ENCODE results near the gene ETV3. TPM values are rescaled to one million over a fixed set of nuclear protein-coding genes. Genes with fewer than 3 reads are reported as not detected.

Gene ETV3
- total RNA-seq, 1 experiment from 2014 or later: 25.8 TPM

DNA sequence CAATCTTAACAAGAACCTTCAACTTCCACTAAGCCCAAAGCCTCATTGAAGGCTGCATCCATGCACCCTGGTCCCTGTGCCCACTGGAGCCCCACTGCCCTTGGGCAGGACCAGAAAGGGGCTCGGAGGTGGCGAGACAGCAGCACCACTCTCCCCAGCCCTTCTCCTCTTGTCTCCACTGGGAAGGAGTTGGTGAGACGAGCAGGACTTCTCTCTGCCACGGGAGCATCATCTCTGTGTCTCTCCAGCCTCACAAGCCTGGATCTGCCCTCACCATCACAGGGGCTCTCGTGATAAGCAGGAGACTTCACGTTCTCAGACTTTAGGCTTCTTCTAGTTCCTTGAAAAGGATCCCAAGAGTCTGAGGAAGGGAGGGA, 31.4 kb downstream of the ETV3 start:
- intact Hi-C loops (cut with micrococcal nuclease; ENCODE audit: unreplicated experiment): no loop called here
- no peaks in the 10 kb centered on the region for H3K9me3 Mint-ChIP-seq (ENCODE audit: unreplicated experiment)
- Histone ChIP-seq H3K36me3 (ENCODE audit: control insufficient read depth, insufficient read depth, low read length) (no peaks in the 10 kb centered on the region), H3K4me3 (ENCODE audit: low read depth, low read length) (no peak overlapping the region), H3K9me3 (no peaks in the 10 kb centered on the region), H3K27me3 (replicated peaks; ENCODE audit: control insufficient read depth, insufficient read depth, low read length) (no peaks in the 10 kb centered on the region; the same call in 1 of the 2 replicates), H3K4me1 (no peaks in the 10 kb centered on the region)
- TF ChIP-seq, protein P1, sequence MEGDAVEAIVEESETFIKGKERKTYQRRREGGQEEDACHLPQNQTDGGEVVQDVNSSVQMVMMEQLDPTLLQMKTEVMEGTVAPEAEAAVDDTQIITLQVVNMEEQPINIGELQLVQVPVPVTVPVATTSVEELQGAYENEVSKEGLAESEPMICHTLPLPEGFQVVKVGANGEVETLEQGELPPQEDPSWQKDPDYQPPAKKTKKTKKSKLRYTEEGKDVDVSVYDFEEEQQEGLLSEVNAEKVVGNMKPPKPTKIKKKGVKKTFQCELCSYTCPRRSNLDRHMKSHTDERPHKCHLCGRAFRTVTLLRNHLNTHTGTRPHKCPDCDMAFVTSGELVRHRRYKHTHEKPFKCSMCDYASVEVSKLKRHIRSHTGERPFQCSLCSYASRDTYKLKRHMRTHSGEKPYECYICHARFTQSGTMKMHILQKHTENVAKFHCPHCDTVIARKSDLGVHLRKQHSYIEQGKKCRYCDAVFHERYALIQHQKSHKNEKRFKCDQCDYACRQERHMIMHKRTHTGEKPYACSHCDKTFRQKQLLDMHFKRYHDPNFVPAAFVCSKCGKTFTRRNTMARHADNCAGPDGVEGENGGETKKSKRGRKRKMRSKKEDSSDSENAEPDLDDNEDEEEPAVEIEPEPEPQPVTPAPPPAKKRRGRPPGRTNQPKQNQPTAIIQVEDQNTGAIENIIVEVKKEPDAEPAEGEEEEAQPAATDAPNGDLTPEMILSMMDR (IDR thresholded peaks at IDR 0.05; ENCODE audit: insufficient read depth in 1 of 2, low read depth in 1 of 2, low read length in 1 of 2, severe bottlenecking in 1 of 2, unreplicated experiment in 1 of 2): no peak
- H3K4me3 Mint-ChIP-seq (ENCODE audit: unreplicated experiment): no peak overlapping the region
- no peak overlapping the region for H3K27ac Mint-ChIP-seq (ENCODE audit: unreplicated experiment)
- no peaks in the 10 kb centered on the region for H3K36me3 Mint-ChIP-seq (ENCODE audit: insufficient read depth, unreplicated experiment)
- no TSS peak for BruUV-seq (replicated peaks)
- peaks cover 10% of the 10 kb centered on the region for H3K27me3 Mint-ChIP-seq (ENCODE audit: insufficient read depth, unreplicated experiment)
- ChIA-PET POLR2A (no interaction called here), CTCF (no interaction called here)
- no peak for DNase-seq
- peaks cover 12% of the 10 kb centered on the region for H3K4me1 Mint-ChIP-seq (ENCODE audit: low read depth, unreplicated experiment)

DNA sequence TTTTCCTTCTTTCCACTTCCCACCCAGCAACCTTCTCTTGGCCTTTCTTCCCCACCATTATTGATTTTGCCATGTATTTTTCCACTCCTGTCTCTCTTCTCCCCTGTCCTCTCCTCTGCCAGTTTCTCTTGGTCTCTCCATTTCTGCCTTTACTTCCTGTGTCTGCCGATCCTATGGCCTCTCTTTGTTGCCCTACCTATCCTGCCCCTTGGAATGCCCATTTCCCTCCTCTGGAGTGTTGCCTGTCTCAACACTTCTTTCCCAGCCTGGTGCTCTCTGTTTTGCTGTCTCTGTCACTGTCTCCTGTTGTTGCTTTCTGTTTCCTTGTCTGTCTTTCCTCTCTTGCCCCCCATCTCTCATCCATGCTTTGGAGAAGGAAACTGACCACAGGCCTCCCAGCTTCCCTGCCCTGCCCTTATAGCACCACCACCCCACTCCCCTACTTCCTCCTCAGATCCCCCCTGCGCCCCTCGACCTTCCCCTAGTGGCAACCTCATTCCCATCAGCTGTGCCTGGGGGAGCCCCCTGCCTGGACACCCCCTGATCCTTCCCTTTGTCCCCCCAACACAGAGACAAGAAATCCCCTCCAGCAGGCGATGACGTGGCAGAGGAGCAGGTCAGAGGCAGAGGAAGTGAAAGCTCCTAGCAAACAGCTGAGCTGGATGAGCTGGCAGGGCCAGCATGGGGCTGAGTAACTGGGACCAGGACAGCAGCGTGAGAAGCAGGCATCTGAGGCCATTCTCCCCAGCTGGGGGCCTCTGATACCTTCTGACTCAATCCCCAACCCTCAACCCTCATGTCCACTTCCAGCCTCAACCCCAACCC, 32.0 kb downstream of the ETV3 start:
- Histone ChIP-seq H3K36me3 (ENCODE audit: control insufficient read depth, insufficient read depth, low read length) (no peaks in the 10 kb centered on the region), H3K4me3 (ENCODE audit: low read depth, low read length) (no peak overlapping the region), H3K27me3 (replicated peaks; ENCODE audit: control insufficient read depth, insufficient read depth, low read length) (no peaks in the 10 kb centered on the region; the same call in 1 of the 2 replicates), H3K9me3 (no peaks in the 10 kb centered on the region), H3K4me1 (no peaks in the 10 kb centered on the region)
- BruUV-seq (replicated peaks): no TSS peak
- POLR2A ChIA-PET: no interaction called here
- Mint-ChIP-seq H3K9me3 (ENCODE audit: unreplicated experiment) (no peaks in the 10 kb centered on the region), H3K27ac (ENCODE audit: unreplicated experiment) (no peak overlapping the region), H3K36me3 (ENCODE audit: insufficient read depth, unreplicated experiment) (no peaks in the 10 kb centered on the region), H3K4me3 (ENCODE audit: unreplicated experiment) (no peak overlapping the region), H3K27me3 (ENCODE audit: insufficient read depth, unreplicated experiment) (peaks cover 10% of the 10 kb centered on the region), H3K4me1 (ENCODE audit: low read depth, unreplicated experiment) (peaks cover 7% of the 10 kb centered on the region)
- DNase-seq: no peak
- intact Hi-C loops (cut with micrococcal nuclease; ENCODE audit: unreplicated experiment): no loop called here
- TF ChIP-seq, protein P1 (IDR thresholded peaks at IDR 0.05; ENCODE audit: insufficient read depth in 1 of 2, low read depth in 1 of 2, low read length in 1 of 2, severe bottlenecking in 1 of 2, unreplicated experiment in 1 of 2): no peak
- CTCF ChIA-PET: no interaction called here

DNA sequence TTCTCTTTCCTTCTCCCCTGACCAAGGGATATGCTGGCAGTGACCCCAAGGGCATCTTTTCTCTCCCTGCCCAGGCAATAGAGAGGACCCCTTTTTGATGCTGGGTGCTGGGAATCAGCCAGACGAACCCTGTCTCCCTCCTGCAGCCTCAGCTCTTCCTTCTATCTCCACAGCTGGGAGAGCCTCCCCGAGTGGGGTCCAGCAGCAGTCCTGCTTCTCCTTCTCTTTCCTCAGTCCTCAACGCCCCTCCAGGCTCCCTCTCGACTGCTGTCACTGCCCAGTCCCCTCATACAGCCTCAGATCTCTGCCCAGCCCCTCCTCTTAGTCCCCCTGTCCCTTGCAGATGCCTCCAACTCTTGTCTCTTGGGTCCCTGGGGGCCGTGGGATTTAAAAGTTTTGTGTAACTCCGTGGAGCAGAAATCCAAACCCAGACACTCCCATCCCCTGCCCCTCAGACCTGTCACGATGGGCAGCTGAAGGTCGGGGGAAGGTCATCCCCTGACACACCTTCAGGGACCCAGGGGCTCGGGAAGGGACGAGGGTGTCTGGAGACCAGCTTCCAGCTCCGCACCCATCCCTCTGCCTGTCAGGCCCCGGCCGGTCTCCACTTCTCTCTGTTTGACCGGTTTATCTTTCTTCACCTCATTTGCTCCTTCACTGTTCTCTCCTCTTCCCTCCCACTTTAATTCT, 32.8 kb downstream of the ETV3 start:
- ChIA-PET CTCF (no interaction called here), POLR2A (no interaction called here)
- Mint-ChIP-seq H3K27me3 (ENCODE audit: insufficient read depth, unreplicated experiment) (peaks cover 10% of the 10 kb centered on the region), H3K9me3 (ENCODE audit: unreplicated experiment) (no peaks in the 10 kb centered on the region), H3K4me3 (ENCODE audit: unreplicated experiment) (no peak overlapping the region), H3K4me1 (ENCODE audit: low read depth, unreplicated experiment) (peaks cover 7% of the 10 kb centered on the region), H3K36me3 (ENCODE audit: insufficient read depth, unreplicated experiment) (no peaks in the 10 kb centered on the region), H3K27ac (ENCODE audit: unreplicated experiment) (no peak overlapping the region)
- DNase-seq: no peak
- TF ChIP-seq, protein P1 (IDR thresholded peaks at IDR 0.05; ENCODE audit: insufficient read depth in 1 of 2, low read depth in 1 of 2, low read length in 1 of 2, severe bottlenecking in 1 of 2, unreplicated experiment in 1 of 2): no peak
- BruUV-seq (replicated peaks): no TSS peak
- H3K4me1 ChIP-seq: no peaks in the 10 kb centered on the region
- H3K9me3 ChIP-seq: no peaks in the 10 kb centered on the region
- no peaks in the 10 kb centered on the region for H3K36me3 ChIP-seq (ENCODE audit: control insufficient read depth, insufficient read depth, low read length)
- H3K27me3 ChIP-seq (replicated peaks; ENCODE audit: control insufficient read depth, insufficient read depth, low read length): no peaks in the 10 kb centered on the region; the same call in 1 of the 2 replicates
- no peak overlapping the region for H3K4me3 ChIP-seq (ENCODE audit: low read depth, low read length)
- intact Hi-C loops (cut with micrococcal nuclease; ENCODE audit: unreplicated experiment): no loop called here

All from Caco-2 (cell line).